Activated CD8-positive, alpha-beta T cell treated with anti-CD3 and anti-CD28 coated beads, Interleukin-2, amount 10 ng/mL, durations not matched to agents 7 days and 5 days (primary cell): ENCODE data around the gene NME3. TPM values are rescaled to one million over a fixed set of nuclear protein-coding genes. Genes with fewer than 3 reads are reported as not detected.

ENCODE experiments used
- ATAC-seq: fragments of 150-1000 bp; cut with Tn5 transposase; one replicate; pipeline ENCODE4 v1.10.0; 2021; ENCODE audit warnings: moderate library complexity
- CTCF ChIA-PET: fragments of 350-600 bp; sonication (Branson Sonifier 250); formaldehyde crosslinking; loops from one replicate; lab custom pipeline; 2021; ENCODE audit warnings: antibody characterized with exemption; lab: Charles Lee
- POLR2A ChIA-PET: fragments of 350-600 bp; sonication (Branson Sonifier 250); formaldehyde crosslinking; loops from one replicate; lab custom pipeline; 2021; ENCODE audit warnings: antibody characterized with exemption; lab: Charles Lee
- DNase-seq: peaks from one replicate; pipeline ENCODE4 v3.0.0-alpha.2; 2020
- H3K27ac Mint-ChIP-seq: one replicate; pipeline ENCODE4 v1.8.0; 2021; ENCODE audit warnings: mild to moderate bottlenecking, mixed read lengths
- H3K27me3 Mint-ChIP-seq: one replicate; pipeline ENCODE4 v1.8.0; 2021; ENCODE audit warnings: low read depth, mixed read lengths
- H3K36me3 Mint-ChIP-seq: one replicate; pipeline ENCODE4 v1.8.0; 2021; ENCODE audit warnings: low read depth, mixed read lengths
- H3K4me1 Mint-ChIP-seq: one replicate; pipeline ENCODE4 v1.8.0; 2021; ENCODE audit warnings: low read depth, mixed read lengths
- H3K4me3 Mint-ChIP-seq: one replicate; pipeline ENCODE4 v1.8.0; 2021; ENCODE audit warnings: mild to moderate bottlenecking, mixed read lengths
- H3K9me3 Mint-ChIP-seq: one replicate; pipeline ENCODE4 v1.8.0; 2022; ENCODE audit warnings: mixed read lengths; ENCODE audit not compliant: insufficient read depth
- total RNA-seq, 2 experiments: library from RNA; stranded (reverse); gene quantifications; one replicate each; pipeline ENCODE4 v1.2.3, GENCODE V29; 2021

The NME3 gene
- 10 to 100 TPM; 41.3 to 41.4 TPM for total RNA-seq

DNA sequence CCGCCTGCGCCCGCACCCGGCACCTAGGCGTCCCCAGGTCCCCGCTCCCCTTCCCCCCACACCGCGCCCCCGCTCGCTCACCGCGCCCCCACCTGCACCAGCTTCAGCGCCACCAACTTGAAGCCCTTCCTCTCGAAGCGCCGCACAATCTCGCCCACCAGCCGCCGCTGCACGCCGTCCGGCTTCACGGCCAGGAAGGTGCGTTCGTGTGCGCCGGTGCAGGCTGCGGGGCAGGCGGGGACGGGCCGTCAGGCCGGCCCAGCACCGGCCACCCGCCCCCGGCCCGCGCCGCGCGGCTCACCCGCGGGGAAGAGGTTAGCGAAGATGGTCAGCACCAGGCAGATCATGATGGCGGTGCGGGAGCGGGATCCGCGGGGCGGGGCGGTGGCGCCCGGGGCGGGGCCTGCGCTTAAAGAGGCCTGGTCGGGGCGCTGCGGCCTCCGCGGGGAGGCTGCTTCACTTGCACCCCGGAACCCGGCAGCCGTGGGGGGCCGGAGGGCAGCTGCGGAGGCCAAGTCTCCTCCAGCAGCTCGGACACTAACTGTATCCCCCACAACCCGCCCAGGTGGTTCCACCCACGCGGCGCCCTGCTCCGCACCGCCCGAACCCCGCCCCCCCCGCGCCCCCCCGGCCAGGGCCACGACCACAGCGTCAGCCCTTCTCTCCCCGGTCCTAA lies at the start of gene NME3:
Gene NME3 (minus strand): TSS at position 356 of the 676 bp plus-strand sequence. CDS start 9 bp downstream, at position 347.
- H3K4me1 Mint-ChIP-seq: peaks cover 17% of the 10 kb centered on the region
- peak; percentile 55 for ATAC-seq
- peaks cover 23% of the 10 kb centered on the region for H3K36me3 Mint-ChIP-seq
- H3K9me3 Mint-ChIP-seq: no peaks in the 10 kb centered on the region
- ChIA-PET CTCF (interaction anchor here (0.7 to 4.8 kb wide), 4 partner anchors 11 to 351 kb away, joined by 3 to 41 read pairs (median 5); partner anchors contain the start of genes MAPK8IP3, NUBP2, SPSB3 and UQCC4), POLR2A (interaction anchor here (0.8 to 4.7 kb wide), 4 partner anchors 9 to 351 kb away, joined by 5 to 39 read pairs (median 6); partner anchors contain the start of genes NUBP2, SPSB3 and UQCC4)
- H3K27ac Mint-ChIP-seq: peak within 1 kb of the TSS; percentile 97
- H3K4me3 Mint-ChIP-seq: peak within 1 kb of the TSS; percentile 99
- DNase-seq: peak; percentile 84
- H3K27me3 Mint-ChIP-seq: no peaks in the 10 kb centered on the region

DNA sequence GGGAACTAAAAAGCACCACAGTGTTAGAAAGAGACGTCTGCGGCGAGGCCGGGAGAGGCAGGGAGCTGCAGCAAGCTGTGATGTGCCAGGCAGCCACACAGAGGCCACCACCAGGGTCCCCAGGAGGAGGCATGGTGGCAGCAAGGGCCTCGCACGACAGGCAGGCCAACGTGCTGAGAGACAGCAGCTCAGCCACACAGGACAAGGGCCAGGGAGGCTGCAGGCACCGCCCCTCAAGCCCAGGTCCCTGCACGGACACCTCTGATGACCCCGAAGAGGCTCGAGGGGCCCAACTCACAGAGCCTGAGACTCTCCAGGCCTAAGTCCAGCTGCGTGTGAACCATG lies 49.6 kb upstream of the NME3 start:
- H3K36me3 Mint-ChIP-seq: peaks cover 5% of the 10 kb centered on the region
- CTCF ChIA-PET: no interaction called here

DNA sequence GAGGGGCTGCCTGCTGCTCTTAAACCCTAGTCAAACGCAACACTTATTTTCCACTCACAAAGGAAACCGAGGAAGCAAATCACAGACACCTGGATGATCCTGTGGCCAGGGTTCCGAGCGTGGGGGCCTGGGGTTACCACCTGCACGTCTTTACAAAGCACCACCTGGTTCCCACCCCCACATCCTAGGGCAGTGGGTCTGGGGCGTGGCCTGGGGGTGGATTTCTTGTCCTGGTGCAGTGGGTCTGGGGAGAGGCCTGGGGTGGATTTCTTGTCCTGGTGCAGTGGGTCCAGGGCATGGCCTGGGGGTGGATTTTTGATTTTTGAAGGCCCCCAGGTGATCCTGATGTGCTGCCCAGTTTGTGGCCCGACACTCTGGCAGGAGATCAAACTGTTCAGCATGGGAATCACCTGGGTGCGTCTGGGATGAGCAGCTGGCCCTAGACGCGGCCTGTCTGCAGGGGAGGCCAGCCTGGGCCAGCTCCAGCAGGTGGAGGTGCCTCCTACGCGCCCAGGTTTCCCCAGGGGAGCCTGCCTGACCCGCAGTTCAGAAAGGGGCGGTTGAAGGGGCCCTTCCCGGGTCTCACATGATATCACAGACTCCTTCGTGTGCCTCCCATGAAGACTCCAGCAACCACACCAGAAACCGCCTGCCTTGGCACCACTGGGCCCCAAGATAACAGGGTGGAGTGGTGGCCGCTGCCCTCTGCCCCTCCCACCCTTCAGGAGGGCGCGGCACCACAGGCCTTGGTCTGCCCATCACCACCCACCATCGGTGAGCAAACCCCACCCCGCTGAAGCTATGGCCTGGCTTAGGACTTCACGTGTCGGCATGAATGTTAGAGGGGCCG lies 49.0 kb upstream of the NME3 start:
- Mint-ChIP-seq H3K27me3 (no peaks in the 10 kb centered on the region), H3K9me3 (no peaks in the 10 kb centered on the region), H3K4me3 (no peak overlapping the region), H3K4me1 (peaks cover 15% of the 10 kb centered on the region), H3K27ac (no peak overlapping the region), H3K36me3 (peaks cover 9% of the 10 kb centered on the region)
- POLR2A ChIA-PET: no interaction called here
- ATAC-seq (no peak), DNase-seq (no peak)
- CTCF ChIA-PET: no interaction called here

More for the DNA sequence above, 49.6 kb upstream of the NME3 start:
- DNase-seq: no peak
- H3K27me3 Mint-ChIP-seq: no peaks in the 10 kb centered on the region
- no peak overlapping the region for H3K27ac Mint-ChIP-seq
- no peaks in the 10 kb centered on the region for H3K9me3 Mint-ChIP-seq
- peaks cover 21% of the 10 kb centered on the region for H3K4me1 Mint-ChIP-seq
- no peak for ATAC-seq
- no peak overlapping the region for H3K4me3 Mint-ChIP-seq
- POLR2A ChIA-PET: no interaction called here

DNA sequence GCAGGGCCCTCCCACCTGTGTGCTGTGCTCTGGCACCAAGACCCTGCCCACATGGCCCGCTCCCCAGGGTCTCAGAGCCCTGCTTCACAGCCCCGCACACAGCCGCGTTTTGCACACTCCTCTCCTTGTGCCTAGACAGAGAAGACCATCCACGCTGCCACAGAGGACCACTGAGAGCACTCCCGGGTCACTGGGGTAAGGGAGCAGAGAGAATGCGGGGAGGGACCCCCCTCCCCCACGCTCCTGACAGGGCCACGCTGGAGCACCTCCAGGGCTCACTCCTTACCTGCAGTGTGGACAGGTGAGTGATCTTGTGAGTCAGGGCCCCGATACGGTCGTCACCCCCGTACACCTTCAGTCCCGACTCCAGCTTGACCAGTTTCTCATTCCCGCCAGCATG lies 48.3 kb upstream of the NME3 start:
- no peak overlapping the region for H3K4me3 Mint-ChIP-seq
- peak overlapping the region; percentile 43 for H3K27ac Mint-ChIP-seq
- H3K4me1 Mint-ChIP-seq: peaks cover 9% of the 10 kb centered on the region
- DNase-seq: no peak
- peaks cover 14% of the 10 kb centered on the region for H3K36me3 Mint-ChIP-seq
- no peak for ATAC-seq
- no peaks in the 10 kb centered on the region for H3K9me3 Mint-ChIP-seq
- no peaks in the 10 kb centered on the region for H3K27me3 Mint-ChIP-seq
- ChIA-PET CTCF (no interaction called here), POLR2A (no interaction called here)

DNA sequence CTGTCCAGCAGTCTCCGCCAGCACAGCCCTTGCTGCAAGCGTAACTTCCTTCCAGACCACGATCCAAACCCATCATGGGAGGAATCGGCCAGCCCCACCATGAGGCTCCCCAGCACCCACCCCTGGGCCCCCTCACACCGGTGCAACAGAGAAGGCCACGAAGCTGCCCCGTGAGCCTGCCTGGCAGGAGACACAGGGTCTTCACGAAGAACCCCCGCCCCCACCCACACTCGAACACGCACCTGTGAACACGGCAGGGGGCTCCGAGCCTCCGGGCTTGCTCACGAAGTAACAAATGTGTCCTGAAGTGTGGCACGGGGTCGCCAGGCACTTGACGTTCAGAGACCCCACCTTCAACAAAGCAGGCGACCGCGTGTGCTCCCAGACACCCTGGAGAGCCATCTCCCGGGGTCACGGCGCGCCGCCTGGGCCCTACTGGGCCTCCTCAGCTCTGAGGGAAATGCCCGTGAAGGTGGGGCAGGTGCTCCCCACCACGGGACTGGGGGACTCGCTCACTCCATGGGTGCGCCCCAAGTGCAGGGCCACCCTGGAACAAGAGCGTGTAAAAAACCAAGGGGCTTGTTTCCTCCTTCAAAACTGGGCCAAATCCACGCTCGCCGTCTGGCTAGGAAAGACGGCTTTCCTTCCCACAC lies 47.7 kb upstream of the NME3 start:
- DNase-seq: no peak
- CTCF ChIA-PET: no interaction called here
- peaks cover 14% of the 10 kb centered on the region for H3K36me3 Mint-ChIP-seq

DNA sequence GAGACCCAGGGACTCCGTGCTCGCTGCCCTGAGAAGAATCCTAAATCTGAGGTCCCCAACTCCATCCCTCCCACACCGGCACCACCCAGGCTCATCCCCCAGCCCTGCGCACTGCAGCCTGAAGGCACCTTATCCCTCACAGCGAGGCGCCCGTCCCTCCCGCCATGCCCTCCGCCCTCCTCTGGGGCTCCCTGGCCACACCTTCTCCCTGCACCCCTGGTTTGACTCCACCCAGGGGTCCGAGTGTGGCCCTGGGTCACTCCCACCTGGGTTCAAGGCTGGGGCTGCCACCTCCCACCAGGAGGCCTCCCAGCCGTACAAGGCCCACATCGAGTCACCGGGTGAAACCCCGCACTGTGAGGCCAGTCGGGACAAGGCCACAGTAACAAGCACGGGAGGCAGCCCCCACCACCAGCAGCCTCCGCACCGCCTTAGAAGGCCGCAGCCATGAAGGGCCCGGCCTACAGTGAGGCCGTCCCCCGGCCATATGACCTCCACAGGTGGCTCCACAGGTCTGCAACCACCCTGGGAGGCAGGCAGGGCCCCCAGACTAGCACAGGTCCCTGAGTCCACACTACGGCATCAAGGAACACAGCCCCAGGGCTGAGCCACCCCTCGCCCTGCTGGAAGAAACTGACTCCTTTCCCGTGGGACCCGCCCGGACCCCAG lies 47.0 kb upstream of the NME3 start:
- no peaks in the 10 kb centered on the region for H3K27me3 Mint-ChIP-seq
- ATAC-seq (no peak), DNase-seq (no peak)
- ChIA-PET CTCF (no interaction called here), POLR2A (no interaction called here)
- H3K4me3 Mint-ChIP-seq: no peak overlapping the region
- no peak overlapping the region for H3K27ac Mint-ChIP-seq
- no peaks in the 10 kb centered on the region for H3K4me1 Mint-ChIP-seq
- H3K9me3 Mint-ChIP-seq: no peaks in the 10 kb centered on the region
- peaks cover 19% of the 10 kb centered on the region for H3K36me3 Mint-ChIP-seq

More for the DNA sequence above, 47.7 kb upstream of the NME3 start:
- Mint-ChIP-seq H3K4me3 (no peak overlapping the region), H3K4me1 (peaks cover 3% of the 10 kb centered on the region), H3K9me3 (no peaks in the 10 kb centered on the region), H3K27me3 (no peaks in the 10 kb centered on the region), H3K27ac (no peak overlapping the region)
- no peak for ATAC-seq
- POLR2A ChIA-PET: no interaction called here

DNA sequence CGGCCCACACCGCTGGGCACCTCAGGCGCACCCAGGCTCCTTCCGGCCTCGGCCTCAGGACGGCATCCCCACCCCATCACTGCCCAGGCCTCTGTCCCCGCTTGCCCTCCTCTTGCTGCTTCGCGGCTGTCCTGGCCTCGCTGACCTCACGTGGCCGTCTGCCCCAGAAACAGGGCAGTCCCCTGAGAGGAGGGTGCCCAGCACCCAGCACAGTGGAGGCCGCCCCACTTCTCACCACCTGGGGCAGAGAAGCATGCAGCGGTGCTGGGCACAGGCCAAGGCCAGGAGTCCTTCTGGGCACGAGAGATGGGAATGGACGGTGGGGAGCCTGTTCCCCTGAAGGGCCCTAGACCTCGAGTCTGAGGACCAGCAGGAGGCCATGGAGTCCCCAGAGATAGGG lies 46.4 kb upstream of the NME3 start:
- H3K4me3 Mint-ChIP-seq: no peak overlapping the region
- peaks cover 5% of the 10 kb centered on the region for H3K4me1 Mint-ChIP-seq
- H3K9me3 Mint-ChIP-seq: no peaks in the 10 kb centered on the region
- H3K27me3 Mint-ChIP-seq: no peaks in the 10 kb centered on the region
- no peak overlapping the region for H3K27ac Mint-ChIP-seq
- DNase-seq (no peak), ATAC-seq (no peak)
- POLR2A ChIA-PET: interaction anchor here (1.2 kb wide), 1 partner anchor 35 kb away, joined by 3 read pairs; the partner anchor contains the start of genes NUBP2 and SPSB3
- CTCF ChIA-PET: no interaction called here
- peaks cover 22% of the 10 kb centered on the region for H3K36me3 Mint-ChIP-seq

DNA sequence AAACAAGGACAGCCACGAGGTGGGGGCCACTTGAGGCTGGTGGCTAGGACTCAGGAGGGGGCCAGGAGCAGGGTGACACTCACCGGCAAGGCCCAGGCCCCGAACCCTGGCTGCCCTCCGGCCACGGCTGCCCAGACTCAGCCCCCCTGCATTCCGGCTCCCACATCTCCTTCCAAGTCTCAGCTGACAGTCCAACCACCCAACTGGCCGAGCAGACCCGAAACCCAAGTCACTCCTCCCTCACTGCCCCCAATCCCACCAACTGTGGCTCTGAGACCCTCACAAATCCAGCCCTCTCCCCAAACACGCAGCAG lies 45.9 kb upstream of the NME3 start:
- no peak overlapping the region for H3K4me3 Mint-ChIP-seq
- H3K9me3 Mint-ChIP-seq: no peaks in the 10 kb centered on the region
- ATAC-seq: no peak
- ChIA-PET CTCF (no interaction called here), POLR2A (interaction anchor here (1.2 kb wide), 1 partner anchor 34 kb away, joined by 3 read pairs; the partner anchor contains the start of genes NUBP2 and SPSB3)
- no peaks in the 10 kb centered on the region for H3K27me3 Mint-ChIP-seq
- peaks cover 5% of the 10 kb centered on the region for H3K4me1 Mint-ChIP-seq
- peaks cover 22% of the 10 kb centered on the region for H3K36me3 Mint-ChIP-seq
- no peak for DNase-seq
- H3K27ac Mint-ChIP-seq: no peak overlapping the region

DNA sequence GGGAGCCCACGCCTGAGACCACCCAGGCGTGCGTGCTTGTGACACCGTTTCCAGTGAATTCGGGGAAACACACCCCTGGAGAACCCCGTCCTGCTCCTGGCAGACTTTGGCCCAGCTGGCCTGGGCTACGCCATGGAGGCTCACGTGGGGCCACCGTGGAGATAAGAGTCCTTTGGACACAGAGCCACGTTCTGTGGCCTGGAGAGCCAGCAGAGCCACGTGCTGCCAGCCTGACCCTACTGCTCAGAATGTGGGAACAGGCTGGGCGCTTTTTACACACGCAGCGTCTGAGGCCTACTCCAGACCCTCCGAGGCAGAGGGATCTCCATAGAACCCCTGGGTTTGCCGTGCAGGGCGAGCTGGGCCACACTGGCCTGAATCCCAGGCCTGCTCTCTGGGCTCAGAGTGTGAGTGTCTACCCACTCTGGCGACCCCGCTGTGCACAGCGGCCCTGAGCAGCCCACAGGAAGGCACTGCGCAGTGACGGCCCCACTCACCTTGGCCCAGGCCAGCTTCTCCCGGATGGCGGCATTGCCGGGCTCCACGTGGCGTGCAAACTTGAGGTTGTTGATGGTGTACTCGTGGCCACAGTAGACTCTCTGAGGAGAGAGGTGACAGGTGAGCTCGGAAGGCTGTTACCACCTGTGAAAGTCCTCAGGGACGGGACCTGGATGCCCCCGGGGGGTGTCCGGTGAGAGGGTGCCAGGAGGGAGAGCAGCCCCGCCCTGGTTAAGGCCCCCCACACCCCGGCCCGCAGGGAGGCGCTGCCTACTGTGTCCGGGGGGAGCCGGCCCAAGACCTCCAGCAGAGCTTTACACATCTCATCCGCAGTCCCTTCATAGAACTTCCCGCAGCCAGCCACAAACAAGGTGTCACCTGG lies 45.3 kb upstream of the NME3 start:
- ATAC-seq (no peak), DNase-seq (no peak)
- Mint-ChIP-seq H3K27ac (no peak overlapping the region), H3K9me3 (no peaks in the 10 kb centered on the region), H3K36me3 (peaks cover 22% of the 10 kb centered on the region), H3K4me1 (peaks cover 5% of the 10 kb centered on the region), H3K27me3 (no peaks in the 10 kb centered on the region), H3K4me3 (no peak overlapping the region)
- ChIA-PET POLR2A (interaction anchor here (1.2 kb wide), 1 partner anchor 34 kb away, joined by 3 read pairs; the partner anchor contains the start of genes NUBP2 and SPSB3), CTCF (no interaction called here)

DNA sequence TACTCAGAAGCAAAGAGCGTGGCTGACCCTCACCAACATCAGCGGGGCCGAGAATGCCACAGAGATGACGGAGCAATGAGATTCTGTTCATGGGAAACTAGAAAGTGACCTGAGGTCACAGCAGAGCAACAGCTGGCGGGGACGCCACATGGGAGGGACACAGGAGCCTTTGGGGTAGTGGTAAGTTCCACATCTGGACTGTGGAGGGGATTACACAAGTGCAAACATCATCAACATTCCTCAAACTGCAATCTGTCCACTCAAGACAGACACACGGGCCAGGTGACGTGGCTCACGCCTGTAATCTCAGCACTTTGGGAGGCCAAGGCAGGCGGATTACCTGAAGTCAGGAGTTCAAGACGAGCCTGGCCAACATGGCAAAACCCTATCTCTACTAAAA lies 44.1 kb upstream of the NME3 start:
- ChIA-PET CTCF (no interaction called here), POLR2A (no interaction called here)
- no peaks in the 10 kb centered on the region for H3K27me3 Mint-ChIP-seq
- peaks cover 5% of the 10 kb centered on the region for H3K4me1 Mint-ChIP-seq
- H3K9me3 Mint-ChIP-seq: no peaks in the 10 kb centered on the region
- H3K27ac Mint-ChIP-seq: no peak overlapping the region
- peaks cover 24% of the 10 kb centered on the region for H3K36me3 Mint-ChIP-seq
- no peak for DNase-seq
- no peak overlapping the region for H3K4me3 Mint-ChIP-seq
- ATAC-seq: no peak
